ENCODE measurements around the gene MAPRE2. TPM values are rescaled to one million over a fixed set of nuclear protein-coding genes. Genes with fewer than 3 reads are reported as not detected.
A peak's percentile ranks its signal among the peaks of the same experiment; 100 is the strongest.
"Not testable (repeated sequence)": the region's sequence is repeated elsewhere in the genome, so short reads cannot be mapped to it uniquely, and the experiment has no call there.

The MAPRE2 gene
- total and polyA plus RNA-seq, 5 donors, result 52.8 to 108 (median 89.8) TPM

DNA sequence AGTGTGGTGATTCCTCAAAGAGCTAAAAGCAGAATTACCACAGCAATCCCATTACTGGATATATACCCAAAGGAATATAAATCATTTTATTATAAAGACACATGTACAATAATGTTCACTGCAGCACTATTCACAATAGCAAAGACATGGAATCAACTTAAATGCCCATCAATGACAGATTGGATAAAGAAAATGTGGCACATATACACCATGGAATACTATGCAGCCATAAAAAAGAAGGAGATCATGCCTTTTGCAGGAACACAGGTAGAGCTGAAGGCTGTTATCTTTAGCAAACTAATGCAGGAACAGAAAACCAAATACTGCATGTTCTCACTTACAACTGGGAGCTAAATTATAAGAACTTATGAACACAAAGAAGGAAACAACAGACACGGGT is 129.1 kb downstream of the MAPRE2 start:
- H3K27ac ChIP-seq (ENCODE audit: low read length); intact Hi-C loops (cut with DNase I); H3K4me3 ChIP-seq (ENCODE audit: low read length); H3K27me3 ChIP-seq (ENCODE audit: control insufficient read depth, insufficient read depth); ATAC-seq; H3K9me3 ChIP-seq (ENCODE audit: control insufficient read depth, low read length); DNase-seq; H3K4me1 ChIP-seq (ENCODE audit: control insufficient read depth, insufficient read depth, low read length): not testable (repeated sequence)
- 89% methylated on average over 1 of the region's 1 CpG for WGBS

DNA sequence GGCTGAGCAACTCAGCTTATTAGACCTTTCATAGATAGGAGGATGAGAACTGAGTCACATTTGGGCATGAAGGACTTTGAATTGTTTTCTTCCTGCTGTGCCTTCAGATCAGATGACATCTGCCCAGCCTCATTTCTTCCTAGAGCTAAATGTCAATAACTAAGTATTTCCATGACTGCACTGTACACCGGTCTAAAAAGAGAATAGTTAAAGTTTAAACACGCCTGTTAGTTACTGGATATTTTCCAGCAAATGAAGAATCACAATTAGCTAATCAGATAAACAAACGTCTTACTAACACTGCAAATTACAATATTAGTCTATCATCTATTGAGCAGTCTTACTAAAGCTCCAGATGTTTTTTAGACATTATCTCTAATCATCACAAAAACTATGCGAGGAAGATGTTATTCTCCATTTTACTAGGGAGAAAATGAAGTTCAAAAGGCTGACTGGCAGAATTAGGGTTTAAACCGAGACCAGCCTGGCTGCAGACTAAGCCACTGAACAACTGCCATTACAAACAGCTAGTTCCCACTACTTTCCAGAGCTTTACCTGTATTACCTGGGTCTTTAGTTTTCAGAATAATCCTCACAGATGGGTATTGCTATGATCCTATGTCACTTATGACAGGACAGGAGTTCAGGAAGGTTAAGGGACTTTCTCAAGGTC is 130.2 kb downstream of the MAPRE2 start:
- Histone ChIP-seq H3K27me3 (ENCODE audit: control insufficient read depth, insufficient read depth) (no peaks in the 10 kb centered on the region), H3K4me1 (ENCODE audit: control insufficient read depth, insufficient read depth, low read length) (peaks cover 1% of the 10 kb centered on the region), H3K4me3 (ENCODE audit: low read length) (no peak overlapping the region), H3K9me3 (ENCODE audit: control insufficient read depth, low read length) (no peaks in the 10 kb centered on the region), H3K27ac (ENCODE audit: low read length) (no peak overlapping the region)
- ATAC-seq (peak in 1 of 2 donors; percentile 78), DNase-seq (no peak)
- 47% methylated on average over 5 of the region's 5 CpGs for WGBS
- intact Hi-C loops (cut with DNase I), result no loop called here

DNA sequence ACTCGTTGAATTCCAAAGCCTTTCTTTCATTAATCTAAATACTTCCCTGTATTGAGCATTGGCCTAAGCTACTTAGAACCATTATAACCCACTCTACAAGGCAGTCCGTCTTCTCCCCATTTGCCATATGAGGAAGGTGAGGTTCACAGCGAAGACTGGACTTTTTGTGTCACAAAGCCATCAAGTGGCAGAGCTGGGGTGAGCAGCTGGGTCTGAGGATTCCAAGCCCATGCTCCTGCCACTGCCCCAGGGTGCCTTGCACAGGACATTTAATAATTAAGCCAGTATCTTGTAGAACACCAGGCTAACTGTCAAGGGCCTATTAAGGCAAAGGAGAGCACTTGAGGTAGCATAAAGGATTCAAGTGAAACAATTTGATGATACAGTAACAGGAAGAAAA is 130.8 kb downstream of the MAPRE2 start:
- Histone ChIP-seq H3K4me1 (ENCODE audit: control insufficient read depth, insufficient read depth, low read length) (peaks cover 1% of the 10 kb centered on the region), H3K27me3 (ENCODE audit: control insufficient read depth, insufficient read depth) (no peaks in the 10 kb centered on the region), H3K27ac (ENCODE audit: low read length) (no peak overlapping the region), H3K4me3 (ENCODE audit: low read length) (no peak overlapping the region), H3K9me3 (ENCODE audit: control insufficient read depth, low read length) (no peaks in the 10 kb centered on the region)
- DNase-seq (no peak), ATAC-seq (no peak)
- intact Hi-C loops (cut with DNase I), result no loop called here
- WGBS, result 95% methylated on average over 3 of the region's 3 CpGs

DNA sequence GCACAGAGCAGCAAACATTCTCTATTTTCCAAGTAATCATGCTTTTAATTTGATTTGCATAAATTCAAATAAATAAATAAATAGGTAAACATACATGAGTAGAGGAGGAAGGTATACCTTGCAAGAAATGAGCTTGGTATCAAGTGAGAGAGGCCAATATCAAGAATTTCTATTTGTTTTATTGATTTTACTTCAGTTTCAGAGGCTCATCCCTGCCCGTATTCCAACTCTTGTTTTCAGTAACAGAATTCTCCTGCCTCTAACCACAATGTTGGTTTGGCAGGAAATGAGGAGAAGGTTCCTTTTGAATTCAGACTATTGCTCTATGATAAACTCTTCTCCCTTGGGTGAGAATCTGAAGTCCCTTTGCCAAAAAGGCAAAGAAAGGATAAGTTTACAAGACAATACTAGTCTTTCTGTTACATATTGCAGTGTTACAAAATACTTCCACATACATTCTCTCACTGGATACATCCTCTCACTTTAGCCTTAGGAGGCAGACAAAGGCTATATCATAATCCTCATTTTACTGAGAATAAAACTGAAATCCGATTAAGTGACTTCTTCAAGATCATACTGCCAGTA is 131.3 kb downstream of the MAPRE2 start:
- Histone ChIP-seq H3K27ac (ENCODE audit: low read length) (no peak overlapping the region), H3K27me3 (ENCODE audit: control insufficient read depth, insufficient read depth) (no peaks in the 10 kb centered on the region), H3K4me1 (ENCODE audit: control insufficient read depth, insufficient read depth, low read length) (peaks cover 1% of the 10 kb centered on the region), H3K4me3 (ENCODE audit: low read length) (no peak overlapping the region), H3K9me3 (ENCODE audit: control insufficient read depth, low read length) (no peaks in the 10 kb centered on the region)
- DNase-seq (no peak), ATAC-seq (no peak)
- 47% methylated on average over 2 of the region's 2 CpGs for WGBS
- intact Hi-C loops (cut with DNase I), result no loop called here

DNA sequence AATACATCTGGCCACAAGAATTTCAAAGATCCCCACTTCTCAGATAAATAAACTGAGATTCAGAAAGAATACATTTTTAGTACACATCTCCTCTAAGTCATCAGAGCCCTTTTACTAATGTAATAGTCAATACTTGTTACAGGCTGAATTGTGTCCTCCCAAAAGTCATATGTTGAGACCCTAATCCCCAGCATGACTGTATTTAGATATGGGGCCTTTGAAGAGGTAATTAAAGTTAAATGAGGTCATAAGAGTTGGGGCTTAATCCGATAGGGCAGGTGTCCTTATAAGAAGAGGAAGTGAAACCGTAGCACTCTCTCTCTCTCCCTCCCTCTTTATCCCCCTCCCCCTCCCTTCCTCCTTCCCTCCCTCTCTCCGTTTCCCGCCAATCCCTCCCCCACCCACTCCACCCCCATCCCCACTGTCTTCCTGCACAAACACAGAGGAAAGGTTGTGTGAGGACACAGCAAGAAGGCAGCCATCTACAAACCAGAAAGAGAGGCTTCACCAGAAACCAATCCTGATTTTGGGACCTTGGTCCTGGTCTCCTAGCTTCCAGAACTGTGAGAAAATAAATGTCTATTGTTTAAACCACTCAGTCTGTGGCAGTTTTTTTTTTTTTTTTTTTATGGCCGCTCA is 133.0 kb downstream of the MAPRE2 start:
- ATAC-seq, result peak in 1 of 2 donors; percentile 16
- intact Hi-C loops (cut with DNase I), result no loop called here
- H3K27ac ChIP-seq (ENCODE audit: low read length), result no peak overlapping the region
- 35% methylated on average over 5 of the region's 5 CpGs for WGBS
- no peak overlapping the region for H3K4me3 ChIP-seq (ENCODE audit: low read length)
- peaks cover 1% of the 10 kb centered on the region for H3K4me1 ChIP-seq (ENCODE audit: control insufficient read depth, insufficient read depth, low read length)
- no peak for DNase-seq
- no peaks in the 10 kb centered on the region for H3K9me3 ChIP-seq (ENCODE audit: control insufficient read depth, low read length)
- H3K27me3 ChIP-seq (ENCODE audit: control insufficient read depth, insufficient read depth), result no peaks in the 10 kb centered on the region

DNA sequence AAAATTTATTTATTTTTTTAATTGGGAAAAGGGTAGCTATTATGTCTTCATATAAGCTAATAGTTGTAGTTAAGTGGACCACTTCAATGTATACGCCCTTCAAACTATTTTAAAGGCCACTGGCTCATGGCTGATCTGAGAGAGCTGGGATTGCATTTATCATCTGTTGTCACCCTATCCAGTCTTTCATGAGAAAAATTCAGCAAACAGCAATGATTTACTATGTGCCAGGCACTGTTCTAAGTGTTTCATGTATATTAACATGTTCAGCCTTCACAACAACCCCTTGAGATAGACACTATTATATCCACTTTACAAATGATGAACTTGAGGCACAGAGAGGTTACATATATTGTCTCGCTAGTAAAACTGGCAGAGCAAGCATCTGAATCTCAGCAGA is 133.5 kb downstream of the MAPRE2 start:
- H3K9me3 ChIP-seq (ENCODE audit: control insufficient read depth, low read length), result no peaks in the 10 kb centered on the region
- intact Hi-C loops (cut with DNase I), result no loop called here
- 92% methylated on average over 2 of the region's 2 CpGs for WGBS
- no peak overlapping the region for H3K4me3 ChIP-seq (ENCODE audit: low read length)
- H3K27me3 ChIP-seq (ENCODE audit: control insufficient read depth, insufficient read depth), result no peaks in the 10 kb centered on the region
- ATAC-seq (no peak), DNase-seq (no peak)
- H3K4me1 ChIP-seq (ENCODE audit: control insufficient read depth, insufficient read depth, low read length), result peaks cover 1% of the 10 kb centered on the region
- H3K27ac ChIP-seq (ENCODE audit: low read length), result no peak overlapping the region

DNA sequence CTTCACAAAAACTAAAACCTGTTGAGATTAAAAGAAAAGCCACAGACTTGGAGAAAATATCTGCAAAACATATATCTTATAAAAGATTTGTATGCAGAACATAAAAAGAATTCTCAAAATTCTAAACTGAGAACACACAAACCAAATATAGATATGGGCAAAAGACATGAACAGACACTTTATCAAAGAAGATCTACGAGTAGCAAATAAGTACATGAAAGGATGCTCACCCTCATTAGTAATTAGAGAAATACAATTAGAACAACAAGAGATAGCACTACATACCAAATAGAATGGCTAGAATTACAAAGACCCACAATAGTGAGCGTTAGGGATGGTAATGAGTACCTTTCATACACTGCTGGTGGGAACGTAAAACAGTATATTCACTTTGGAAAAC is 135.7 kb downstream of the MAPRE2 start:
- no peaks in the 10 kb centered on the region for H3K27me3 ChIP-seq (ENCODE audit: control insufficient read depth, insufficient read depth)
- H3K27ac ChIP-seq (ENCODE audit: low read length), result no peak overlapping the region
- intact Hi-C loops (cut with DNase I), result no loop called here
- H3K9me3 ChIP-seq (ENCODE audit: control insufficient read depth, low read length), result no peaks in the 10 kb centered on the region
- no peak for ATAC-seq
- H3K4me3 ChIP-seq (ENCODE audit: low read length), result no peak overlapping the region
- peaks cover 1% of the 10 kb centered on the region for H3K4me1 ChIP-seq (ENCODE audit: control insufficient read depth, insufficient read depth, low read length)
- no peak for DNase-seq
- WGBS, result 92% methylated on average over 3 of the region's 3 CpGs

DNA sequence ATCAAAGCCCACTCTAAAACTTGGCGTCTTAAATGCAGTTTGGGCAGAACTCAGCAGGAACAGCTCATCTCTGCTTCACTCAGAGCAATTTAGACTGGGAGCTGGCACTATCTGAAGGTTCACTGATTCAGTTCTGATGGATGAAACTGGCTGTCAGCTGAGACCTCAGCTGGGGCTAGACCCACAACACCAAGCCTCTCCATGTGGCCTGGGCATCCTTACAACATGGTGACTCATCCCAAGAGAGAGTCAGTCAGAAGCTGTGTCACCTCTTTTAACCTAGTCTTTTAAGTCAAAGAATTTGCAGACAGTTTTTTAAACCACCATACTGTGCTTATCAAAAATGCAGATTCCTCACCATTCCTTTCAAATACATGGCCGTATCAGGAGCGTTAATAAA is 137.0 kb downstream of the MAPRE2 start:
- Histone ChIP-seq H3K4me3 (ENCODE audit: low read length) (no peak overlapping the region), H3K27ac (ENCODE audit: low read length) (no peak overlapping the region), H3K9me3 (ENCODE audit: control insufficient read depth, low read length) (no peaks in the 10 kb centered on the region), H3K27me3 (ENCODE audit: control insufficient read depth, insufficient read depth) (no peaks in the 10 kb centered on the region), H3K4me1 (ENCODE audit: control insufficient read depth, insufficient read depth, low read length) (no peaks in the 10 kb centered on the region)
- ATAC-seq (no peak), DNase-seq (no peak)
- whole genome bisulfite sequencing, result 87% methylated on average over 3 of the region's 3 CpGs
- intact Hi-C loops (cut with DNase I), result no loop called here

DNA sequence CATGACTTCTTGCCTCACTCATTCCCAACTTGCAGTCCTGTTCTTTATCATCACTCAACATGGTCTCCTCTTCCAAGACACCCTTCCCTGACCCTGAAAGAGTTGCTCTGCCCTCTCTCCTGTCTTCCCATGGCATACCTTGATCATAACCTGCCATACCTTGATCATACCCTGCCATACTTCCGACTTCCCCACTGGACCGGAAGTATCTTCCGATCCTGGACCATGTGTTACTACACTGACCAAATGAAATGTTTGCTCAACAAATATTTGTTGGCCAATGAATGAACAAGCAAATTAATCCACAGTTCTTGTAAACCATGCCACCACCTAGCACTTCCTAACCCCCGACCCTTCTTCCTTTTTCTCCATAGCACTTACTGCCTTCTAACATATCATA is 138.7 kb downstream of the MAPRE2 start:
- Histone ChIP-seq H3K27ac (ENCODE audit: low read length) (no peak overlapping the region), H3K27me3 (ENCODE audit: control insufficient read depth, insufficient read depth) (no peaks in the 10 kb centered on the region), H3K9me3 (ENCODE audit: control insufficient read depth, low read length) (no peaks in the 10 kb centered on the region), H3K4me3 (ENCODE audit: low read length) (no peak overlapping the region), H3K4me1 (ENCODE audit: control insufficient read depth, insufficient read depth, low read length) (no peaks in the 10 kb centered on the region)
- ATAC-seq, result no peak
- no peak for DNase-seq
- intact Hi-C loops (cut with DNase I), result no loop called here
- WGBS, result 93% methylated on average over 4 of the region's 4 CpGs

DNA sequence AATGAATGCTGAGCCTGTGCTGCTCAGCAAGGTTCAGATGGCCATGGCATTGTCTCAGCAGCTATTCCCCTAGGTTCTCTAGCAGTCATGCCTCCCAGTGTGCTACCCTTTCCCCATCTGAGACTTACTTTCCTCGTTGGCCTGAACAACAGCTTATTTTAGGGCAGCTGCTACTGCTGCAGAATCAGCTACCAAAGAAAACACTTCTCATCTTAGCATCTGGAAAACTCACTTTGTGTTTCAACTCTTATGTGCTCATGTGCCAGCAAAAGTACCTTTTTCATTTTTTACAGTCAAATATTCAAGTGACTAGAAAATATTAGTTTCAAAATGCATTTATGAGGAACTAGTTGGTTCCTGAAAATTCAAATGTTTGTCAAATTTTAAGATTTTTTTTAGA is 139.2 kb downstream of the MAPRE2 start:
- no peaks in the 10 kb centered on the region for H3K27me3 ChIP-seq (ENCODE audit: control insufficient read depth, insufficient read depth)
- intact Hi-C loops (cut with DNase I), result no loop called here
- no peaks in the 10 kb centered on the region for H3K4me1 ChIP-seq (ENCODE audit: control insufficient read depth, insufficient read depth, low read length)
- H3K4me3 ChIP-seq (ENCODE audit: low read length), result no peak overlapping the region
- no peaks in the 10 kb centered on the region for H3K9me3 ChIP-seq (ENCODE audit: control insufficient read depth, low read length)
- DNase-seq, result no peak
- H3K27ac ChIP-seq (ENCODE audit: low read length), result no peak overlapping the region
- ATAC-seq, result no peak
- 50% methylated on average over 1 of the region's 1 CpG for WGBS

DNA sequence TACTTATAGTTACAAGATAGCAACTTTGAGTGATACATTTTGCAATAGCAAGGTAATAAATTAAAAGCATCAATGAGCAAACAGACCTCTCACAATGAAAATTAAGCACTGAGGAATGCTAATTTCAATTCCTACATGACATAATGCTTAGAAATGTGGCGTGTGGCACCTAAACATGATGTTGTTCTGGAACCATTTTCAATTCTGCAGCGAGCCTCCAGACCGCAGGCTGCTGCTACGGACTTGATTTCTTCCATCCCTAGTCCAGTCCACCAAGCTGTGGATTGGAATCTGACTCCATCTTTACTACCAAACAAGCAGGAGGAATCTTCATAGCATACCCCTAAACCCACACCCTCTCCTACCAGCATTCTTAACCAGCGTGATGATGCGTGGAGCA is 140.9 kb downstream of the MAPRE2 start:
- Histone ChIP-seq H3K4me3 (ENCODE audit: low read length) (no peak overlapping the region), H3K27me3 (ENCODE audit: control insufficient read depth, insufficient read depth) (no peaks in the 10 kb centered on the region), H3K4me1 (ENCODE audit: control insufficient read depth, insufficient read depth, low read length) (no peaks in the 10 kb centered on the region), H3K9me3 (ENCODE audit: control insufficient read depth, low read length) (no peaks in the 10 kb centered on the region), H3K27ac (ENCODE audit: low read length) (no peak overlapping the region)
- intact Hi-C loops (cut with DNase I), result no loop called here
- ATAC-seq (no peak), DNase-seq (no peak)
- 93% methylated on average over 6 of the region's 6 CpGs for WGBS

Measured in right cardiac atrium (tissue), 5 donors.